ENCODE data around the gene DNAJC13.

DNA sequence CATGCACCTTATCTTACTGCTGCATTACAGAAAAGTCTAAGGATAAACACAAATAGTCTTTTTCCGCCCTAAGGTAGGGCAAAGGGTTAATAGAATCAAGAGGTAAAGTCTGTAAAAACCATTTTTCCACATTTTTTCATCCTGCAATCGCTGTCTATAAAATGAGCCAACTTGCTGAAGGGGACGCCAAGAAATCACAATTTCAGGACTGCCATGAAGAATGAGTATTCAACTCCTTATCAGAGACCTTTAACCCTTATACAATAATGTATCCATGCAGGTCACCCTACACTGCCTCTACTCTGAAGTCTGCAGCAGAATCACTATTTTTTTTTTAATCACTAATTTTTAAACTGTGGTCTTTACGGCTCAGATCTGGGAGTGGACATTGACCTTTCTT, 1.1 kb upstream of the DNAJC13 start:
- no peak for TF ChIP-seq ZFP3 (CRISPR knock-in tag; IDR thresholded peaks at IDR 0.05)
- TF ChIP-seq ZNF565 (CRISPR knock-in tag; conservative IDR thresholded peaks at IDR 0.05; ENCODE audit: low read depth): no peak
- TF ChIP-seq PPARA (CRISPR knock-in tag; IDR thresholded peaks at IDR 0.05; ENCODE audit: borderline replicate concordance): no peak
- no peak for TF ChIP-seq RARB (CRISPR knock-in tag; IDR thresholded peaks at IDR 0.05)
- no peak for TF ChIP-seq ARNTL (CRISPR knock-in tag; IDR thresholded peaks at IDR 0.05; ENCODE audit: borderline replicate concordance, low read depth)
- TF ChIP-seq, protein P1, sequence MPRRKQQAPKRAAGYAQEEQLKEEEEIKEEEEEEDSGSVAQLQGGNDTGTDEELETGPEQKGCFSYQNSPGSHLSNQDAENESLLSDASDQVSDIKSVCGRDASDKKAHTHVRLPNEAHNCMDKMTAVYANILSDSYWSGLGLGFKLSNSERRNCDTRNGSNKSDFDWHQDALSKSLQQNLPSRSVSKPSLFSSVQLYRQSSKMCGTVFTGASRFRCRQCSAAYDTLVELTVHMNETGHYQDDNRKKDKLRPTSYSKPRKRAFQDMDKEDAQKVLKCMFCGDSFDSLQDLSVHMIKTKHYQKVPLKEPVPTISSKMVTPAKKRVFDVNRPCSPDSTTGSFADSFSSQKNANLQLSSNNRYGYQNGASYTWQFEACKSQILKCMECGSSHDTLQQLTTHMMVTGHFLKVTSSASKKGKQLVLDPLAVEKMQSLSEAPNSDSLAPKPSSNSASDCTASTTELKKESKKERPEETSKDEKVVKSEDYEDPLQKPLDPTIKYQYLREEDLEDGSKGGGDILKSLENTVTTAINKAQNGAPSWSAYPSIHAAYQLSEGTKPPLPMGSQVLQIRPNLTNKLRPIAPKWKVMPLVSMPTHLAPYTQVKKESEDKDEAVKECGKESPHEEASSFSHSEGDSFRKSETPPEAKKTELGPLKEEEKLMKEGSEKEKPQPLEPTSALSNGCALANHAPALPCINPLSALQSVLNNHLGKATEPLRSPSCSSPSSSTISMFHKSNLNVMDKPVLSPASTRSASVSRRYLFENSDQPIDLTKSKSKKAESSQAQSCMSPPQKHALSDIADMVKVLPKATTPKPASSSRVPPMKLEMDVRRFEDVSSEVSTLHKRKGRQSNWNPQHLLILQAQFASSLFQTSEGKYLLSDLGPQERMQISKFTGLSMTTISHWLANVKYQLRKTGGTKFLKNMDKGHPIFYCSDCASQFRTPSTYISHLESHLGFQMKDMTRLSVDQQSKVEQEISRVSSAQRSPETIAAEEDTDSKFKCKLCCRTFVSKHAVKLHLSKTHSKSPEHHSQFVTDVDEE (CRISPR knock-in tag; IDR thresholded peaks at IDR 0.05): no peak
- TF ChIP-seq, protein P2, sequence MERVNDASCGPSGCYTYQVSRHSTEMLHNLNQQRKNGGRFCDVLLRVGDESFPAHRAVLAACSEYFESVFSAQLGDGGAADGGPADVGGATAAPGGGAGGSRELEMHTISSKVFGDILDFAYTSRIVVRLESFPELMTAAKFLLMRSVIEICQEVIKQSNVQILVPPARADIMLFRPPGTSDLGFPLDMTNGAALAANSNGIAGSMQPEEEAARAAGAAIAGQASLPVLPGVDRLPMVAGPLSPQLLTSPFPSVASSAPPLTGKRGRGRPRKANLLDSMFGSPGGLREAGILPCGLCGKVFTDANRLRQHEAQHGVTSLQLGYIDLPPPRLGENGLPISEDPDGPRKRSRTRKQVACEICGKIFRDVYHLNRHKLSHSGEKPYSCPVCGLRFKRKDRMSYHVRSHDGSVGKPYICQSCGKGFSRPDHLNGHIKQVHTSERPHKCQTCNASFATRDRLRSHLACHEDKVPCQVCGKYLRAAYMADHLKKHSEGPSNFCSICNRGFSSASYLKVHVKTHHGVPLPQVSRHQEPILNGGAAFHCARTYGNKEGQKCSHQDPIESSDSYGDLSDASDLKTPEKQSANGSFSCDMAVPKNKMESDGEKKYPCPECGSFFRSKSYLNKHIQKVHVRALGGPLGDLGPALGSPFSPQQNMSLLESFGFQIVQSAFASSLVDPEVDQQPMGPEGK (CRISPR knock-in tag; IDR thresholded peaks at IDR 0.05; ENCODE audit: borderline replicate concordance): no peak
- no peak for TF ChIP-seq TOX (CRISPR knock-in tag; IDR thresholded peaks at IDR 0.05; ENCODE audit: borderline replicate concordance)
- no peak for TF ChIP-seq TCF4 (CRISPR knock-in tag; IDR thresholded peaks at IDR 0.05; ENCODE audit: borderline replicate concordance)
- TF ChIP-seq ESRRG (CRISPR knock-in tag; IDR thresholded peaks at IDR 0.05): no peak
- no peak for TF ChIP-seq ZC3H10 (CRISPR knock-in tag; IDR thresholded peaks at IDR 0.05)
- no peak for TF ChIP-seq GLIS3 (CRISPR knock-in tag; IDR thresholded peaks at IDR 0.05)
